ENCODE results near the gene MRPL36. TPM values are rescaled to one million over a fixed set of nuclear protein-coding genes. Genes with fewer than 3 reads are reported as not detected.

The MRPL36 gene
- total RNA-seq, 1 donor from 2014 or later = 50.1 TPM

GRCh38 chr5:1759378-1759970, 40.2 kb downstream of the MRPL36 start:
- H3K27me3 ChIP-seq = no peaks in the 10 kb centered on the region
- H3K4me1 ChIP-seq = no peaks in the 10 kb centered on the region
- H3K27ac ChIP-seq = no peak overlapping the region
- H3K36me3 ChIP-seq = no peaks in the 10 kb centered on the region
- TF ChIP-seq CTCF (IDR thresholded peaks at IDR 0.05) (no peak), POLR2A (IDR thresholded peaks at IDR 0.05) (no peak), POLR2AphosphoS5 (IDR thresholded peaks at IDR 0.05; ENCODE audit: insufficient read depth in 1 of 2, low read depth in 1 of 2) (no peak)
- no peak overlapping the region for H3K4me3 ChIP-seq
- intact Hi-C loops (cut with DNase I) = no loop called here
- peak in 1 of 2 donors; percentile 74 for DNase-seq (ENCODE audit: extremely low spot score in 2 of 2)
- H3K9me3 ChIP-seq = no peaks in the 10 kb centered on the region

- intact Hi-C loops (cut with DNase I) = no loop called here
- no peaks in the 10 kb centered on the region for H3K36me3 ChIP-seq
- no peak for DNase-seq (ENCODE audit: extremely low spot score in 2 of 2)
- H3K4me3 ChIP-seq = no peak overlapping the region
- H3K9me3 ChIP-seq = no peaks in the 10 kb centered on the region
- H3K27ac ChIP-seq = no peak overlapping the region
- H3K27me3 ChIP-seq = no peaks in the 10 kb centered on the region
- TF ChIP-seq CTCF (IDR thresholded peaks at IDR 0.05) (no peak), POLR2AphosphoS5 (IDR thresholded peaks at IDR 0.05; ENCODE audit: insufficient read depth in 1 of 2, low read depth in 1 of 2) (no peak), POLR2A (IDR thresholded peaks at IDR 0.05) (no peak)
- no peaks in the 10 kb centered on the region for H3K4me1 ChIP-seq
Measured at GRCh38 chr5:1758574-1758973, 41.1 kb downstream of the MRPL36 start.

GRCh38 chr5:1757511-1757910, 42.1 kb downstream of the MRPL36 start:
- no peak overlapping the region for H3K4me3 ChIP-seq
- no peak overlapping the region for H3K27ac ChIP-seq
- no peaks in the 10 kb centered on the region for H3K27me3 ChIP-seq
- no peaks in the 10 kb centered on the region for H3K36me3 ChIP-seq
- no peaks in the 10 kb centered on the region for H3K9me3 ChIP-seq
- TF ChIP-seq POLR2AphosphoS5 (IDR thresholded peaks at IDR 0.05; ENCODE audit: insufficient read depth in 1 of 2, low read depth in 1 of 2) (no peak), CTCF (IDR thresholded peaks at IDR 0.05) (no peak), POLR2A (IDR thresholded peaks at IDR 0.05) (no peak)
- intact Hi-C loops (cut with DNase I) = no loop called here
- DNase-seq (ENCODE audit: extremely low spot score in 2 of 2) = no peak
- no peaks in the 10 kb centered on the region for H3K4me1 ChIP-seq

GRCh38 chr5:1756481-1756880, 43.2 kb downstream of the MRPL36 start:
- Histone ChIP-seq H3K27me3 (no peaks in the 10 kb centered on the region), H3K27ac (no peak overlapping the region), H3K4me3 (no peak overlapping the region), H3K36me3 (no peaks in the 10 kb centered on the region), H3K9me3 (no peaks in the 10 kb centered on the region), H3K4me1 (no peaks in the 10 kb centered on the region)
- intact Hi-C loops (cut with DNase I) = no loop called here
- TF ChIP-seq POLR2A (IDR thresholded peaks at IDR 0.05) (no peak), CTCF (IDR thresholded peaks at IDR 0.05) (no peak), POLR2AphosphoS5 (IDR thresholded peaks at IDR 0.05; ENCODE audit: insufficient read depth in 1 of 2, low read depth in 1 of 2) (no peak)
- no peak for DNase-seq (ENCODE audit: extremely low spot score in 2 of 2)

- Histone ChIP-seq H3K4me3 (no peak overlapping the region), H3K9me3 (no peaks in the 10 kb centered on the region), H3K4me1 (no peaks in the 10 kb centered on the region), H3K27ac (no peak overlapping the region), H3K27me3 (no peaks in the 10 kb centered on the region), H3K36me3 (no peaks in the 10 kb centered on the region)
- intact Hi-C loops (cut with DNase I) = no loop called here
- peak in 1 of 2 donors; percentile 67 for DNase-seq (ENCODE audit: extremely low spot score in 2 of 2)
- TF ChIP-seq POLR2A (IDR thresholded peaks at IDR 0.05) (no peak), POLR2AphosphoS5 (IDR thresholded peaks at IDR 0.05; ENCODE audit: insufficient read depth in 1 of 2, low read depth in 1 of 2) (no peak), CTCF (IDR thresholded peaks at IDR 0.05) (no peak)
Measured at GRCh38 chr5:1755321-1755949, 44.2 kb downstream of the MRPL36 start.
